SK-N-SH treated with all-trans-retinoic acid at 6 μM for 48 hours (cell line): ENCODE results near the gene UST.

ENCODE experiments used
- PPARA ChIP-seq: fragments of 250-450 bp; sonication (Bioruptor Pico); IDR thresholded peaks from 2 replicates; pipeline ENCODE4 v1.5.0; 2020; ENCODE audit warnings: mild to moderate bottlenecking, borderline replicate concordance
- TOX ChIP-seq: fragments of 250-450 bp; sonication (Bioruptor Pico); IDR thresholded peaks from 2 replicates; pipeline ENCODE4 v1.8.0; 2021; ENCODE audit warnings: mild to moderate bottlenecking, moderate library complexity, borderline replicate concordance

DNA sequence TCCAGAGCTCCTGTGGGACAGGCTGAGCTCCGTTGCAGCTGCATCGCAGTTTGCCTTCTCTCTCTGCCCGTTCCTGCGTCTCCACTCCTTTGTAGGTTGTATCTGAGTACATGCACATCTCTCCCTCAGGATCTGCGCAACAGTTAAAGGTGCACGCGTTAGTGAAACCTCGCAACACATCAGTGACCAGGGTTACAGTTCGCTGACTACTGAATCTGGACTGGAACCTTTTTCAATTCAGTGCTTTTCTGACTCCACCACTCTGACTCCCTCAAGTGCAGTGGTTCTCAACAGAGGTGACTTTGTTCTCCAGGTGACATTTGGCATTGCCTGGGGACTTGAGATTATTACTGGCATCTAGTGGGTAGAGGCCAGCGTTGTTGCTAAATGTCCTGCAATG lies 44.0 kb downstream of the UST start:
- TF ChIP-seq TOX (CRISPR knock-in tag) (no peak), PPARA (CRISPR knock-in tag) (no peak)
